Stomach (tissue), 9 donors: Measurements from ENCODE around the gene NUP188. TPM values are rescaled to one million over a fixed set of nuclear protein-coding genes. Genes with fewer than 3 reads are reported as not detected.
A peak's percentile ranks its signal among the peaks of the same experiment; 100 is the strongest.

Source experiments
- DNase-seq, 2 donors: peaks; one replicate each; pipeline versions ENCODE4 v3.0.0 to v3.0.0-alpha.2; 2013 to 2019
- H3K27ac ChIP-seq, 5 donors: fragments of 200-600 bp in 4 of 5; sonication (generic) in 4 of 5; one replicate each; pipeline ENCODE4 v1.5.1; 2013 to 2019; ENCODE audit warnings: mild to moderate bottlenecking in 1 of 5, moderate library complexity in 1 of 5
- H3K27me3 ChIP-seq, 3 donors: fragments of 200-600 bp; sonication (generic); one replicate each; pipeline ENCODE4 v1.5.1; 2017 to 2019; ENCODE audit warnings: mixed run types in 1 of 3
- H3K36me3 ChIP-seq, 4 donors: fragments of 200-600 bp; sonication (generic); 1 replicate in 3 of 4; 2 replicates in 1 of 4; pipeline ENCODE4 v1.5.1; 2016 to 2019
- H3K4me1 ChIP-seq, 4 donors: fragments of 200-600 bp; sonication (generic); one replicate each; pipeline ENCODE4 v1.5.1; 2016 to 2019
- H3K4me3 ChIP-seq, 4 donors: fragments of 200-600 bp; sonication (generic) in 3 of 4; one replicate each; pipeline ENCODE4 v1.5.1; 2016 to 2019; ENCODE audit warnings: mild to moderate bottlenecking in 1 of 4
- H3K9me3 ChIP-seq, 4 donors: fragments of 200-600 bp; sonication (generic); one replicate each; pipeline ENCODE4 v1.5.1; 2016 to 2019
- EP300 ChIP-seq: sonication (generic); formaldehyde crosslinking; IDR thresholded peaks from one replicate; pipeline ENCODE4 v1.6.1; 2017; ENCODE audit warnings: antibody characterized with exemption
- POLR2A ChIP-seq, 4 donors: fragments of 450-650 bp; IDR thresholded peaks; one replicate each; pipeline ENCODE4 v1.6.1; 2016; ENCODE audit warnings: antibody characterized with exemption in 4 of 4, control low read depth in 2 of 4, mild to moderate bottlenecking in 1 of 4, moderate library complexity in 1 of 4
- POLR2AphosphoS5 ChIP-seq, 3 donors: sonication (generic); formaldehyde crosslinking; IDR thresholded peaks; one replicate each; pipeline ENCODE4 v1.6.1; 2016; ENCODE audit warnings: antibody characterized with exemption in 3 of 3
- WGBS, 5 donors: extraction: QIAGEN DNeasy Blood & Tissue Kit in 3 of 5; methylation state at CpG; one replicate each; pipeline versions ENCODE4 v1.1.5 to v1.1.7; 2013 to 2018; 5-methylcytosine and 5-hydroxymethylcytosine counted together
- intact Hi-C: fragments of 100-400 bp; cut with DNase I; formaldehyde crosslinking; loops from one replicate; pipeline ENCODE4 v1.15.1; 2023; ENCODE audit warnings: low total_unique reads
- polyA plus RNA-seq, 3 donors: library from polyadenylated mRNA; stranded (reverse); fragments of 200-250 nt; gene quantifications; one replicate each; pipeline ENCODE4 v1.2.3, GENCODE V29; 2013
- total RNA-seq, 5 donors: library from RNA; depleted of rRNA; stranded (reverse); fragments of >200 nt; gene quantifications; one replicate each; pipeline versions ENCODE4 v1.1.0 to v1.2.3, GENCODE V29; 2014 to 2016
- TF ChIP-seq, protein P1 (sequence below), 7 experiments: fragments of 450-650 bp in 4 of 7; fragments of 200-600 bp in 3 of 7; sonication (generic) in 3 of 7; IDR thresholded peaks; one replicate each; pipeline ENCODE4 v1.5.1; 2016 to 2019; ENCODE audit warnings: antibody characterized with exemption in 7 of 7, control low read depth in 2 of 7, mild to moderate bottlenecking in 1 of 7
- donor health status: healthy with polysubstance abuse.
- donor health status: Bipolar disorder and iron deficiency.
- donor health status: healthy.

NUP188 gene
- total and polyA plus RNA-seq, 8 donors = 4.4 to 79.9 (median 36.7) TPM

- Histone ChIP-seq H3K4me1 (peaks cover 29 to 45% (median 42%) of the 10 kb centered on the region in 4 donors), H3K27me3 (no peaks in the 10 kb centered on the region), H3K36me3 (no peaks in the 10 kb centered on the region), H3K27ac (peak within 1 kb of the TSS; percentile 87 to 95 (median 88)), H3K9me3 (no peaks in the 10 kb centered on the region), H3K4me3 (peak within 1 kb of the TSS; percentile 71 to 87 (median 84))
- intact Hi-C loops = no loop called here
- TF ChIP-seq, protein P1, sequence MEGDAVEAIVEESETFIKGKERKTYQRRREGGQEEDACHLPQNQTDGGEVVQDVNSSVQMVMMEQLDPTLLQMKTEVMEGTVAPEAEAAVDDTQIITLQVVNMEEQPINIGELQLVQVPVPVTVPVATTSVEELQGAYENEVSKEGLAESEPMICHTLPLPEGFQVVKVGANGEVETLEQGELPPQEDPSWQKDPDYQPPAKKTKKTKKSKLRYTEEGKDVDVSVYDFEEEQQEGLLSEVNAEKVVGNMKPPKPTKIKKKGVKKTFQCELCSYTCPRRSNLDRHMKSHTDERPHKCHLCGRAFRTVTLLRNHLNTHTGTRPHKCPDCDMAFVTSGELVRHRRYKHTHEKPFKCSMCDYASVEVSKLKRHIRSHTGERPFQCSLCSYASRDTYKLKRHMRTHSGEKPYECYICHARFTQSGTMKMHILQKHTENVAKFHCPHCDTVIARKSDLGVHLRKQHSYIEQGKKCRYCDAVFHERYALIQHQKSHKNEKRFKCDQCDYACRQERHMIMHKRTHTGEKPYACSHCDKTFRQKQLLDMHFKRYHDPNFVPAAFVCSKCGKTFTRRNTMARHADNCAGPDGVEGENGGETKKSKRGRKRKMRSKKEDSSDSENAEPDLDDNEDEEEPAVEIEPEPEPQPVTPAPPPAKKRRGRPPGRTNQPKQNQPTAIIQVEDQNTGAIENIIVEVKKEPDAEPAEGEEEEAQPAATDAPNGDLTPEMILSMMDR (IDR thresholded peaks at IDR 0.05) = peak in 5 of 7 experiments; percentile 48 to 91 (median 88)
- TF ChIP-seq POLR2AphosphoS5 (IDR thresholded peaks at IDR 0.05) = peak in 2 of 3 donors; percentile 14 to 51
- no peak for TF ChIP-seq EP300
- TF ChIP-seq POLR2A (IDR thresholded peaks at IDR 0.05) = no peak
- DNase-seq = peak; percentile 95 to 98
- 2 to 4% (median 3%) methylated on average over 14 to 60 of the region's 60 CpGs for WGBS, 5 donors
Observed at GRCh38 chr9:129028192-129028966, 80.9 kb downstream of the NUP188 start, which contains the start of gene SH3GLB2. TSS of gene SH3GLB2 (minus strand) at chr9:129028331. CDS start at chr9:129028154, 177 bp downstream.

GRCh38 chr9:129030191-129030590, 82.7 kb downstream of the NUP188 start:
- H3K4me3 ChIP-seq = no peak overlapping the region
- H3K36me3 ChIP-seq = no peaks in the 10 kb centered on the region
- no peak overlapping the region for H3K27ac ChIP-seq
- H3K9me3 ChIP-seq = no peaks in the 10 kb centered on the region
- peak in 1 of 2 donors; percentile 4 for DNase-seq
- H3K4me1 ChIP-seq = peaks cover 20 to 35% (median 34%) of the 10 kb centered on the region in 4 donors
- intact Hi-C loops = no loop called here
- TF ChIP-seq POLR2AphosphoS5 (IDR thresholded peaks at IDR 0.05) (no peak), EP300 (no peak), POLR2A (IDR thresholded peaks at IDR 0.05) (no peak)
- TF ChIP-seq, protein P1 (IDR thresholded peaks at IDR 0.05) = no peak
- H3K27me3 ChIP-seq = no peaks in the 10 kb centered on the region

GRCh38 chr9:129031514-129031913, 84.0 kb downstream of the NUP188 start:
- Histone ChIP-seq H3K4me1 (peaks cover 17 to 30% (median 29%) of the 10 kb centered on the region in 4 donors), H3K36me3 (no peaks in the 10 kb centered on the region), H3K27ac (no peak overlapping the region), H3K9me3 (no peaks in the 10 kb centered on the region), H3K4me3 (no peak overlapping the region), H3K27me3 (no peaks in the 10 kb centered on the region)
- DNase-seq = no peak
- 69 to 76% (median 72%) methylated on average over 4 of the region's 4 CpGs for WGBS, 5 donors
- intact Hi-C loops = no loop called here
- TF ChIP-seq, protein P1 (IDR thresholded peaks at IDR 0.05) = no peak

DNA sequence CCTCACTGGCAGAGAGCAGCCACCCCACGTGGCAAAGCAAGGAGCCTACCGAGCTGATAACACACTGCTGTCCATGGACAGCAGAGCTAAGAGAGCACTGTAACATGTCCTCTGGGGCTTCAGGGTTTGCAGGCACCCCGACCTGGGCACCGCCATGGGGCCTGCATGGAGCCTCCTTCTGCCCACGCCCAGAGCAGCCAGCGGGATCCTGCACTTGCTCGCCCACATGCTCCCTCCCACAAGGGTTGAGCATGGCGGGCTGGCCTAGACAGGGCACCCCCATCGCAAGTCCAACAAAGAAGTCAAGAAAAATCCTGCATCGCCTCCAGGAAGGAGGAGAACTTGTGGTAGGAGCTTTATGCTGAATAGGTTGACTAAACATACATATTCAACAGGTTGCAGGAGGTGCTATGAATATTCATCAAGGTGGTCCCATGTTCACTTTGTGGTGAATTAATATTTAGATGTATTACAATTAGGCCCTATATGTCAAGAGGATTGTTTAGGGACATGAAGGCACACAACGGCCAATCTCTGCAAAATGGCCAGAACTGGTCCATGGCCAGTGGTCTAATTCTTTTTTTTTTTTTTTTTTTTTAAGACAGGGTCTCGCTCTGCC, 85.2 kb downstream of the NUP188 start:
- Histone ChIP-seq H3K27ac (no peak overlapping the region), H3K4me1 (peaks cover 13 to 28% (median 25%) of the 10 kb centered on the region in 4 donors), H3K36me3 (no peaks in the 10 kb centered on the region), H3K4me3 (no peak overlapping the region), H3K9me3 (no peaks in the 10 kb centered on the region), H3K27me3 (no peaks in the 10 kb centered on the region)
- WGBS, 5 donors = 80 to 87% (median 84%) methylated on average over 9 to 12 of the region's 12 CpGs
- peak in 1 of 2 donors; percentile 4 for DNase-seq
- TF ChIP-seq, protein P1 (IDR thresholded peaks at IDR 0.05) = no peak
- no peak for TF ChIP-seq POLR2AphosphoS5 (IDR thresholded peaks at IDR 0.05)
- no peak for TF ChIP-seq EP300
- TF ChIP-seq POLR2A (IDR thresholded peaks at IDR 0.05) = no peak
- intact Hi-C loops = no loop called here
